IMR-90 (cell line): ENCODE data around the gene DNM3. TPM values are rescaled to one million over a fixed set of nuclear protein-coding genes. Genes with fewer than 3 reads are reported as not detected.

ENCODE experiments used
- ATAC-seq: fragments of 200-7000 bp; cut with Tn5 transposase; 2 replicates; pipeline ENCODE4 v1.9.1; 2020; ENCODE audit warnings: low read depth, mild to moderate bottlenecking, moderate library complexity
- BruUV-seq: library from RNA; stranded (reverse); fragments of 400-500 nt; replicated peaks from 2 replicates; lab custom pipeline; 2021; lab: Mats Ljungman, UMichigan
- CTCF ChIA-PET: fragments of 300-600 bp; formaldehyde crosslinking; extraction: SDS; loops from one replicate; lab custom pipeline; 2021; ENCODE audit warnings: antibody characterized with exemption; lab: Yijun Ruan, JAX
- POLR2A ChIA-PET: fragments of 300-600 bp; sonication (Branson Sonifier 250); formaldehyde crosslinking; loops from one replicate; lab custom pipeline; 2022; ENCODE audit warnings: antibody characterized with exemption; ENCODE audit not compliant: unreplicated experiment; lab: Charles Lee
- DNase-seq: peaks from one replicate; pipeline ENCODE4 v3.0.0; 2013
- H2AFZ ChIP-seq: replicated peaks from 2 replicates; pipeline ENCODE3; 2013; ENCODE audit warnings: low read length, mild to moderate bottlenecking; ENCODE audit not compliant: poor library complexity
- H2AK5ac ChIP-seq: 2 replicates; pipeline ENCODE4 v1.6.1; 2013; ENCODE audit warnings: low read depth, low read length, inconsistent platforms
- H2AK9ac ChIP-seq: replicated peaks from 2 replicates; pipeline ENCODE3; 2013; ENCODE audit warnings: mild to moderate bottlenecking, low read depth, low read length, moderate library complexity; ENCODE audit not compliant: poor library complexity
- H2BK120ac ChIP-seq: 2 replicates; pipeline ENCODE4 v1.6.1; 2013; ENCODE audit warnings: low read depth, low read length, inconsistent platforms
- H2BK15ac ChIP-seq: 3 replicates; pipeline ENCODE4 v1.6.1; 2013; ENCODE audit warnings: low read depth, low read length, inconsistent platforms
- H2BK20ac ChIP-seq: 2 replicates; pipeline ENCODE4 v1.6.1; 2013; ENCODE audit warnings: low read depth, mild to moderate bottlenecking, inconsistent platforms, low read length, moderate library complexity
- H2BK5ac ChIP-seq: 2 replicates; pipeline ENCODE4 v1.6.1; 2013; ENCODE audit warnings: mild to moderate bottlenecking, low read depth, low read length, inconsistent platforms; ENCODE audit not compliant: poor library complexity, severe bottlenecking
- H3K14ac ChIP-seq: replicated peaks from 2 replicates; pipeline ENCODE4 v1.6.1; 2013; ENCODE audit warnings: low read depth, low read length, inconsistent platforms
- H3K18ac ChIP-seq: 2 replicates; pipeline ENCODE4 v1.6.1; 2013; ENCODE audit warnings: low read depth, low read length, control low read depth
- H3K23ac ChIP-seq: 2 replicates; pipeline ENCODE4 v1.6.1; 2013; ENCODE audit warnings: low read depth, low read length, inconsistent platforms
- H3K27ac ChIP-seq: 2 replicates; pipeline ENCODE4 v1.5.1; 2013; ENCODE audit warnings: mild to moderate bottlenecking, control low read depth, low read length; ENCODE audit not compliant: insufficient read depth
- H3K27me3 ChIP-seq: 2 replicates; pipeline ENCODE4 v1.6.1; 2013; ENCODE audit warnings: low read length; ENCODE audit not compliant: control insufficient read depth, insufficient read depth
- H3K36me3 ChIP-seq: 2 replicates; pipeline ENCODE4 v1.6.1; 2013; ENCODE audit warnings: low read length, mixed read lengths; ENCODE audit not compliant: control insufficient read depth, insufficient read depth
- H3K4ac ChIP-seq: 2 replicates; pipeline ENCODE4 v1.6.1; 2013; ENCODE audit warnings: low read depth, low read length, inconsistent platforms
- H3K4me1 ChIP-seq: 2 replicates; pipeline ENCODE4 v1.6.1; 2013; ENCODE audit warnings: low read length, mixed read lengths; ENCODE audit not compliant: control insufficient read depth, insufficient read depth
- H3K4me2 ChIP-seq: 2 replicates; pipeline ENCODE4 v1.6.1; 2013; ENCODE audit warnings: low read depth, mild to moderate bottlenecking, control low read depth, low read length, moderate library complexity
- H3K4me3 ChIP-seq: 2 replicates; pipeline ENCODE4 v1.5.1; 2013; ENCODE audit warnings: low read depth, mild to moderate bottlenecking, control low read depth, low read length, moderate library complexity; ENCODE audit not compliant: insufficient read depth
- H3K56ac ChIP-seq: 2 replicates; pipeline ENCODE4 v1.6.1; 2013; ENCODE audit warnings: low read length, inconsistent platforms; ENCODE audit not compliant: insufficient read depth; ENCODE audit errors: extremely low read depth
- H3K79me1 ChIP-seq, 2 experiments: 2 replicates each; pipeline ENCODE4 v1.6.1; 2013; ENCODE audit warnings: low read length in 2 of 2, inconsistent platforms in 1 of 2, low read depth in 1 of 2
- H3K9ac ChIP-seq: 2 replicates; pipeline ENCODE4 v1.6.1; 2013; ENCODE audit warnings: low read depth, low read length, control low read depth
- H3K9me1 ChIP-seq: 2 replicates; pipeline ENCODE4 v1.6.1; 2013; ENCODE audit warnings: low read length, inconsistent platforms; ENCODE audit not compliant: insufficient read depth
- H3K9me3 ChIP-seq: 2 replicates; pipeline ENCODE4 v1.6.1; 2013; ENCODE audit warnings: low read length; ENCODE audit not compliant: control insufficient read depth, insufficient read depth
- H4K20me1 ChIP-seq: 2 replicates; pipeline ENCODE4 v1.6.1; 2013; ENCODE audit warnings: low read length, inconsistent platforms; ENCODE audit not compliant: insufficient read depth
- H4K5ac ChIP-seq: 2 replicates; pipeline ENCODE4 v1.6.1; 2013; ENCODE audit warnings: mild to moderate bottlenecking, low read depth, low read length, control low read depth
- H4K8ac ChIP-seq, 2 experiments: 2 replicates each; pipeline ENCODE4 v1.6.1; 2013; ENCODE audit warnings: low read depth in 2 of 2, low read length in 2 of 2, control low read depth in 1 of 2, inconsistent platforms in 1 of 2
- H4K91ac ChIP-seq: 2 replicates; pipeline ENCODE4 v1.6.1; 2013; ENCODE audit warnings: low read depth, low read length, inconsistent platforms; ENCODE audit not compliant: insufficient read depth
- CEBPB ChIP-seq: IDR thresholded peaks from 2 replicates; pipeline ENCODE4 v1.6.1; 2012; ENCODE audit warnings: low read depth, low read length, improper control_type of control experiment
- MXI1 ChIP-seq: IDR thresholded peaks from 2 replicates; pipeline ENCODE4 v1.6.1; 2012; ENCODE audit warnings: low read depth, mild to moderate bottlenecking, low read length, moderate library complexity, borderline replicate concordance
- WGBS, 2 experiments: methylation state at CpG; one replicate each; pipeline versions ENCODE4 v1.1.5 to v1.1.7; 2013; ENCODE audit warnings: missing lambda C conversion rate in 2 of 2; ENCODE audit not compliant: insufficient read length in 1 of 2; ENCODE audit errors: extremely low coverage in 2 of 2; 5-methylcytosine and 5-hydroxymethylcytosine counted together
- dilution Hi-C: fragments of 300-500 bp; cut with HindIII; formaldehyde crosslinking; loops from one replicate; pipeline ENCODE4 v1.14.3; 2018; ENCODE audit warnings: low sequenced_read_pairs; ENCODE audit not compliant: unreplicated experiment
- in situ Hi-C: fragments of 300-500 bp; cut with MboI; formaldehyde crosslinking; loops from 3 replicates; pipeline ENCODE4 v1.14.3; 2019; ENCODE audit warnings: low sequenced_read_pairs, inconsistent platforms, mixed read lengths
- intact Hi-C: fragments of 100-400 bp; cut with micrococcal nuclease; formaldehyde crosslinking; loops from 2 replicates; pipeline ENCODE4 v1.10.0; 2022
- polyA plus RNA-seq, 3 experiments: library from polyadenylated mRNA; depleted of rRNA; stranded (reverse); fragments of >200 nt; gene quantifications; 2 replicates each; pipeline ENCODE4 v1.2.3, GENCODE V29; 2012; ENCODE audit warnings: low replicate concordance in 1 of 3
- total RNA-seq: library from RNA; depleted of rRNA; stranded (reverse); fragments of >200 nt; gene quantifications from 2 replicates; pipeline ENCODE4 v1.2.3, GENCODE V29; 2012

The DNM3 gene
- total and polyA plus RNA-seq, 2 of the 4 experiments (the other 2 are of a cell fraction) = 0.36 TPM

DNA sequence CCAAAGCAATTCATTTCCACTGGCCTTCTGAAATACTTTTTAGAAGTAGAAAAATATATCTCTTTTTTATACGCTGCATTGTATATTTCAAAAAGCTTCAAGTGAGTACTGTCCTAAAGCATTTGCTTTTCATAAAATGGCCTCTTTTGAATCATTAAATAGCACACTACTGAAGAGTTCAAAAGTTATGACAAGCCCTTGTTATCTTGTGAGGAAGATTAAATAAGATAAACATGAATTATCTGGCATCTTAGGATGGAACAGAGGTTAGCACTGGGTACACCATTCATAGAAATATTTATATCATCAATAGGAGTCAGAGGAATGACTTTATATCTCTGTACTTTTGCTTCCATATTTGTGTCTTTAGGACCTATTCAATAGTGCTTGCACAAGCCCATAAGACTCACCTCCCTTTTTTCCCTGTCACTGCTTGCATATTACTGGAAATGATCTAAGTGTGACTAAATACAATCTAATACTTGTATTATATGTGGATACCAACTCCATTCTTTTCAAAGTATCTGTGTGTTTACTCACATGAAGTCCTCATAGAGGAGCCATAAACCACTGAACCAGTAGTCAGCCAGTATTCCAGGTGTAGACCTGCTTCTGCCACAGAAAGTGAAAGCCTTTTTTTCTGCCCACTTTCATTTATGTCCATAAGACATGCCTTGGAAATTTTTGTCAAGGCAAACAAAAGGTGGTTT lies 305.0 kb downstream of the DNM3 start:
- ChIA-PET POLR2A (no interaction called here), CTCF (interaction anchor here (1.2 to 1.8 kb wide), 3 partner anchors 9 to 252 kb away, joined by 3 to 4 read pairs (median 3); no protein-coding TSS in a partner anchor)
- no peaks in the 10 kb centered on the region for H3K9me3 ChIP-seq
- peak; percentile 63 for DNase-seq
- H3K4me3 ChIP-seq = no peak overlapping the region
- ATAC-seq = no peak
- H3K18ac ChIP-seq = peak overlapping the region; percentile 10; the same call in 1 of the 2 replicates
- peak overlapping the region; percentile 91; the same call in 1 of the 2 replicates for H3K4me2 ChIP-seq
- H3K27me3 ChIP-seq = no peaks in the 10 kb centered on the region
- H2AK5ac ChIP-seq = peak overlapping the region; percentile 24; the same call in 1 of the 2 replicates
- no peak overlapping the region for H3K9ac ChIP-seq
- peak overlapping the region; percentile 86; the same call in 1 of the 2 replicates for H3K27ac ChIP-seq
- intact Hi-C loops = loop anchor here (10.0 kb wide), 1 partner anchor 439 kb away; no protein-coding TSS in a partner anchor
- peak overlapping the region; percentile 79; the same call in 1 of the 2 replicates for H3K14ac ChIP-seq
- no peak overlapping the region for H2AK9ac ChIP-seq
- H2BK15ac ChIP-seq = peak overlapping the region; percentile 75; the same call in 2 of the 3 replicates
- H4K20me1 ChIP-seq = no peaks in the 10 kb centered on the region
- no peak overlapping the region for H4K91ac ChIP-seq
- peak overlapping the region; percentile 94 for H2BK120ac ChIP-seq
- H2BK20ac ChIP-seq = peak overlapping the region; percentile 85; the same call in 1 of the 2 replicates
- H4K8ac ChIP-seq = peak overlapping the region; percentile 72 to 85; a peak in 2 of 4 replicates
- H2BK5ac ChIP-seq = peak overlapping the region; percentile 85
- no CpG with 5 or more reads among the region's 1 CpG for WGBS, 2 experiments
- H3K4ac ChIP-seq = peak overlapping the region; percentile 99; the same call in 1 of the 2 replicates
- dilution Hi-C loops = no loop called here
- no peak overlapping the region for H2AFZ ChIP-seq
- H3K23ac ChIP-seq = peak overlapping the region; percentile 56
- in situ Hi-C loops = loop anchor here (10.0 kb wide), 1 partner anchor 249 kb away; no protein-coding TSS in a partner anchor
- H3K79me1 ChIP-seq = peaks cover 0 to 10% of the 10 kb centered on the region in 2 experiments; a peak in 2 of 4 replicates
- peaks cover 5% of the 10 kb centered on the region; the same call in 1 of the 2 replicates for H3K4me1 ChIP-seq
- H3K36me3 ChIP-seq = peaks cover 2% of the 10 kb centered on the region; the same call in 1 of the 2 replicates
- H4K5ac ChIP-seq = no peak overlapping the region
- no TSS peak for BruUV-seq
- TF ChIP-seq MXI1 = no peak
- peak; percentile 54; the same call in 1 of the 2 replicates for TF ChIP-seq CEBPB
- H3K9me1 ChIP-seq = peaks cover 3% of the 10 kb centered on the region; the same call in 1 of the 2 replicates
- H3K56ac ChIP-seq = no peak overlapping the region
